Heart left ventricle (tissue), 16 donors: Measurements from ENCODE around the gene RIOX2. TPM values are rescaled to one million over a fixed set of nuclear protein-coding genes. Genes with fewer than 3 reads are reported as not detected.

Experiments
- ATAC-seq, 4 donors: fragments of 200-7000 bp; cut with Tn5 transposase; one replicate each; pipeline ENCODE4 v1.9.1; 2020 to 2022; ENCODE audit warnings: moderate library complexity in 4 of 4, mild to moderate bottlenecking in 3 of 4, moderate number of reproducible peaks in 1 of 4
- DNase-seq, 5 donors: peaks; one replicate each; pipeline ENCODE4 v3.0.0-alpha.2; 2020
- H3K27ac ChIP-seq, 12 donors: fragments of 200-600 bp; sonication (generic) in 4 of 12; one replicate each; pipeline versions ENCODE4 v1.5.0 to v1.8.0; 2016 to 2022; ENCODE audit warnings: mild to moderate bottlenecking in 2 of 12
- H3K27me3 ChIP-seq, 9 donors: fragments of 200-600 bp; sonication (generic) in 2 of 9; one replicate each; pipeline versions ENCODE4 v1.5.1 to v1.8.0; 2016 to 2022; ENCODE audit warnings: mild to moderate bottlenecking in 3 of 9
- H3K36me3 ChIP-seq, 9 donors: fragments of 200-600 bp; sonication (generic) in 2 of 9; one replicate each; pipeline versions ENCODE4 v1.5.0 to v1.8.0; 2018 to 2022; ENCODE audit warnings: mild to moderate bottlenecking in 2 of 9
- H3K4me1 ChIP-seq, 12 donors: fragments of 200-600 bp; sonication (generic) in 4 of 12; one replicate each; pipeline versions ENCODE4 v1.5.0 to v1.8.0; 2016 to 2022; ENCODE audit warnings: mild to moderate bottlenecking in 3 of 12
- H3K4me3 ChIP-seq, 12 donors: fragments of 200-600 bp; sonication (generic) in 4 of 12; one replicate each; pipeline versions ENCODE4 v1.5.0 to v1.8.0; 2017 to 2022; ENCODE audit warnings: mild to moderate bottlenecking in 9 of 12, moderate library complexity in 4 of 12
- H3K9me3 ChIP-seq, 12 donors: fragments of 200-600 bp; sonication (generic) in 4 of 12; one replicate each; pipeline versions ENCODE4 v1.5.0 to v1.8.0; 2016 to 2022; ENCODE audit warnings: mild to moderate bottlenecking in 1 of 12
- CTCF ChIP-seq, 12 donors: fragments of 200-600 bp; sonication (generic) in 4 of 12; IDR thresholded peaks; one replicate each; pipeline versions ENCODE4 v1.5.0 to v1.8.0; 2018 to 2022; ENCODE audit warnings: antibody characterized with exemption in 12 of 12, mild to moderate bottlenecking in 5 of 12
- POLR2A ChIP-seq, 2 donors: fragments of 450-650 bp; IDR thresholded peaks; one replicate each; pipeline ENCODE4 v1.6.1; 2017; ENCODE audit warnings: antibody characterized with exemption in 2 of 2, mild to moderate bottlenecking in 2 of 2, moderate library complexity in 2 of 2
- WGBS, 4 donors: extraction: QIAGEN DNeasy Blood & Tissue Kit in 2 of 4; methylation state at CpG; one replicate each; pipeline versions ENCODE4 v1.1.5 to v1.1.7; 2013 to 2018; 5-methylcytosine and 5-hydroxymethylcytosine counted together
- intact Hi-C, 10 donors: fragments of 100-400 bp; cut with DNase I; formaldehyde crosslinking; loops; one replicate each; pipeline versions ENCODE4 v1.11.1 to v1.14.2; 2022
- polyA plus RNA-seq, 2 donors: library from polyadenylated mRNA; stranded (reverse); fragments of 200-250 nt; gene quantifications; one replicate each; pipeline ENCODE4 v1.2.3, GENCODE V29; 2013
- total RNA-seq, 9 donors: library from RNA; depleted of rRNA in 2 of 9; stranded (reverse); fragments of >200 nt in 2 of 9; fragmentation: NEBNext Ultra II Directional in 3 of 9; extraction: Animal tissue kit (Norgen Biotek cat#: 25700) in 3 of 9; gene quantifications; one replicate each; pipeline versions ENCODE4 v1.1.0 to v1.2.4, GENCODE V29; 2016 to 2023
- donor health status: ischemic (EF 13 %, LVEDD 7.1; RV severe dilation, severe dysfunction).
- donor health status: healthy with polysubstance abuse.
- donor health status: DM: no; HTN: yes; CAD: no.
- donor health status: DM: no; HTN: no; CAD: no.
- donor health status: ischemic (EF 25% LVEDD 6.9; RV normal size, moderate dysfunction).
- donor health status: ischemic (EF 25% LVEDD 5.7; RV mildly dilated, moderate dysfunction).
- donor health status: healthy.
- donor health status: DM: yes; HTN: yes; CAD: no.
- donor health status: ischemic (EF 35%, LVEDD 5.7; RV mildly dilated, moderate dysfunction).
- donor health status: nonischemic (EF 11% LVEDD 7.7; RV severe dilation, severe dysfunction).
- donor health status: DM: yes; HTN: yes; CAD: no.
- donor health status: PGD.
- donor health status: ischemic (EF 29% LVEDD 5.4; RV normal size, mild dysfunction).
- donor health status: nonischemic (EF 23%, LVEDD 6.1; RV moderate dilation, normal function).

Gene RIOX2
- total and polyA plus RNA-seq, 11 donors = 8.9 to 15.9 (median 12.1) TPM

GRCh38 chr3:97983933-97984491 is 11.8 kb upstream of the RIOX2 start:
- ATAC-seq (no peak), DNase-seq (no peak)
- intact Hi-C loops = no loop called here
- H3K4me1 ChIP-seq = peaks cover 0 to 18% (median 3%) of the 10 kb centered on the region in 12 donors
- TF ChIP-seq CTCF (IDR thresholded peaks at IDR 0.05) (no peak), POLR2A (IDR thresholded peaks at IDR 0.05) (no peak)
- H3K36me3 ChIP-seq = no peaks in the 10 kb centered on the region
- no peaks in the 10 kb centered on the region for H3K9me3 ChIP-seq
- H3K4me3 ChIP-seq = no peak overlapping the region
- H3K27ac ChIP-seq = no peak overlapping the region
- no peaks in the 10 kb centered on the region for H3K27me3 ChIP-seq
- 50 to 66% (median 55%) methylated on average over 2 of the region's 2 CpGs for WGBS, 4 donors

- no peak overlapping the region for H3K4me3 ChIP-seq
- TF ChIP-seq POLR2A (IDR thresholded peaks at IDR 0.05) (no peak), CTCF (IDR thresholded peaks at IDR 0.05) (no peak)
- H3K27ac ChIP-seq = peak overlapping the region in 1 of 12 donors; percentile 33
These were observed 9.7 kb upstream of the RIOX2 start for GRCh38 chr3:97981886-97982285.

GRCh38 chr3:97979610-97980009 is 7.4 kb upstream of the RIOX2 start:
- DNase-seq = peak in 4 of 5 donors; percentile 23 to 67 (median 36)

More at GRCh38 chr3:97981886-97982285, 9.7 kb upstream of the RIOX2 start:
- H3K36me3 ChIP-seq = no peaks in the 10 kb centered on the region
- H3K9me3 ChIP-seq = no peaks in the 10 kb centered on the region
- H3K4me1 ChIP-seq = peaks cover 0 to 18% (median 3%) of the 10 kb centered on the region in 12 donors
- intact Hi-C loops = no loop called here
- DNase-seq = no peak
- WGBS, 4 donors = 32 to 40% (median 36%) methylated on average over 3 of the region's 3 CpGs
- no peaks in the 10 kb centered on the region for H3K27me3 ChIP-seq
- ATAC-seq = peak in 2 of 4 donors; percentile 37 to 55

More at GRCh38 chr3:97979610-97980009, 7.4 kb upstream of the RIOX2 start:
- no peak overlapping the region for H3K4me3 ChIP-seq
- H3K4me1 ChIP-seq = peaks cover 0 to 18% (median 3%) of the 10 kb centered on the region in 12 donors
- H3K36me3 ChIP-seq = no peaks in the 10 kb centered on the region
- intact Hi-C loops = loop anchor here in 1 of 10 donors (5.0 kb wide), 1 partner anchor 43 kb away; no protein-coding TSS in a partner anchor
- H3K27me3 ChIP-seq = no peaks in the 10 kb centered on the region
- no peak overlapping the region for H3K27ac ChIP-seq
- H3K9me3 ChIP-seq = no peaks in the 10 kb centered on the region
- TF ChIP-seq POLR2A (IDR thresholded peaks at IDR 0.05) = no peak
- TF ChIP-seq CTCF (IDR thresholded peaks at IDR 0.05) = no peak
- WGBS, 4 donors = 46 to 64% (median 58%) methylated on average over 3 of the region's 3 CpGs
- peak; percentile 78 to 95 (median 88) for ATAC-seq
